GM18508 (cell line): ENCODE results near the gene SH3BP2.

Experiments
- ATAC-seq: cut with Tn5 transposase; IDR thresholded peaks from one replicate; pipeline ENCODE4 v1.9.1; 2021; ENCODE audit warnings: moderate number of reproducible peaks; ENCODE audit not compliant: insufficient read depth, unreplicated experiment

SH3BP2 gene

GRCh38 chr4:2867758-2868491 lies 75.0 kb downstream of the SH3BP2 start:
- no peak for ATAC-seq

- ATAC-seq: no peak
Measured at GRCh38 chr4:2868877-2869487, 76.1 kb downstream of the SH3BP2 start.

- no peak for ATAC-seq
Measured at GRCh38 chr4:2869659-2870058, 76.8 kb downstream of the SH3BP2 start.

- no peak for ATAC-seq
Measured at GRCh38 chr4:2870082-2870481, 77.2 kb downstream of the SH3BP2 start.

GRCh38 chr4:2871466-2871865 lies 78.6 kb downstream of the SH3BP2 start:
- ATAC-seq: no peak

- no peak for ATAC-seq
Measured at GRCh38 chr4:2871911-2872310, 79.0 kb downstream of the SH3BP2 start.

GRCh38 chr4:2873329-2873728 lies 80.4 kb downstream of the SH3BP2 start:
- no peak for ATAC-seq

- ATAC-seq: no peak
Measured at GRCh38 chr4:2874861-2875260, 82.0 kb downstream of the SH3BP2 start.

- ATAC-seq: no peak
Measured at GRCh38 chr4:2875556-2875955, 82.7 kb downstream of the SH3BP2 start.

- ATAC-seq: no peak
Measured at GRCh38 chr4:2878346-2878745, 85.5 kb downstream of the SH3BP2 start.

- no peak for ATAC-seq
Measured at GRCh38 chr4:2879026-2879425, 86.1 kb downstream of the SH3BP2 start.

- ATAC-seq: no peak
Measured at GRCh38 chr4:2881431-2881830, 88.5 kb downstream of the SH3BP2 start.

- no peak for ATAC-seq
Measured at GRCh38 chr4:2882341-2882740, 89.5 kb downstream of the SH3BP2 start.

- ATAC-seq: no peak
Measured at GRCh38 chr4:2886161-2886560, 93.3 kb downstream of the SH3BP2 start.

- ATAC-seq: no peak
Measured at GRCh38 chr4:2886622-2887021, 93.7 kb downstream of the SH3BP2 start.

GRCh38 chr4:2887343-2887742 lies 94.5 kb downstream of the SH3BP2 start:
- ATAC-seq: no peak

GRCh38 chr4:2888886-2889285 lies 96.0 kb downstream of the SH3BP2 start:
- ATAC-seq: no peak
